ENCODE measurements around the gene ZNF335. TPM values are rescaled to one million over a fixed set of nuclear protein-coding genes. Genes with fewer than 3 reads are reported as not detected.

Gene ZNF335
- total RNA-seq, 4 donors from 2014 or later = 14.5 to 29.1 (median 19.7) TPM

GRCh38 chr20:45920462-45921336 lies 51.3 kb downstream of the ZNF335 start:
- DNase-seq (ENCODE audit: low spot score) = no peak
- TF ChIP-seq CTCF (IDR thresholded peaks at IDR 0.05) = no peak
- ATAC-seq (ENCODE audit: low FRiP score) = no peak

- no peak for DNase-seq (ENCODE audit: low spot score)
- no peak for ATAC-seq (ENCODE audit: low FRiP score)
- TF ChIP-seq CTCF (IDR thresholded peaks at IDR 0.05) = no peak
Observed at GRCh38 chr20:45919542-45920399, 52.2 kb downstream of the ZNF335 start.

- no peak for TF ChIP-seq CTCF (IDR thresholded peaks at IDR 0.05)
- no peak for ATAC-seq (ENCODE audit: low FRiP score)
Observed at GRCh38 chr20:45918779-45919537, 53.0 kb downstream of the ZNF335 start.

GRCh38 chr20:45918182-45918737 lies 53.7 kb downstream of the ZNF335 start:
- TF ChIP-seq CTCF (IDR thresholded peaks at IDR 0.05) = no peak
- DNase-seq (ENCODE audit: low spot score) (no peak), ATAC-seq (ENCODE audit: low FRiP score) (no peak)

More at GRCh38 chr20:45918779-45919537, 53.0 kb downstream of the ZNF335 start:
- DNase-seq (ENCODE audit: low spot score) = no peak

- DNase-seq (ENCODE audit: low spot score) (no peak), ATAC-seq (ENCODE audit: low FRiP score) (peak; percentile 24)
- no peak for TF ChIP-seq CTCF (IDR thresholded peaks at IDR 0.05)
Observed at GRCh38 chr20:45917790-45918141, 54.2 kb downstream of the ZNF335 start.

- DNase-seq (ENCODE audit: low spot score) (no peak), ATAC-seq (ENCODE audit: low FRiP score) (no peak)
Observed at GRCh38 chr20:45913116-45913515, 58.9 kb downstream of the ZNF335 start.

More at GRCh38 chr20:45913116-45913515, 58.9 kb downstream of the ZNF335 start:
- TF ChIP-seq CTCF (IDR thresholded peaks at IDR 0.05) = no peak
